Measurements from ENCODE around the gene ZDHHC12.

ZDHHC12 gene

GRCh38 chr9:128723866-128724743, at the start of gene ZDHHC12:
TSS of gene ZDHHC12 (minus strand) at chr9:128724127. CDS start at chr9:128724093, 34 bp downstream.
- TF ChIP-seq, protein P1, sequence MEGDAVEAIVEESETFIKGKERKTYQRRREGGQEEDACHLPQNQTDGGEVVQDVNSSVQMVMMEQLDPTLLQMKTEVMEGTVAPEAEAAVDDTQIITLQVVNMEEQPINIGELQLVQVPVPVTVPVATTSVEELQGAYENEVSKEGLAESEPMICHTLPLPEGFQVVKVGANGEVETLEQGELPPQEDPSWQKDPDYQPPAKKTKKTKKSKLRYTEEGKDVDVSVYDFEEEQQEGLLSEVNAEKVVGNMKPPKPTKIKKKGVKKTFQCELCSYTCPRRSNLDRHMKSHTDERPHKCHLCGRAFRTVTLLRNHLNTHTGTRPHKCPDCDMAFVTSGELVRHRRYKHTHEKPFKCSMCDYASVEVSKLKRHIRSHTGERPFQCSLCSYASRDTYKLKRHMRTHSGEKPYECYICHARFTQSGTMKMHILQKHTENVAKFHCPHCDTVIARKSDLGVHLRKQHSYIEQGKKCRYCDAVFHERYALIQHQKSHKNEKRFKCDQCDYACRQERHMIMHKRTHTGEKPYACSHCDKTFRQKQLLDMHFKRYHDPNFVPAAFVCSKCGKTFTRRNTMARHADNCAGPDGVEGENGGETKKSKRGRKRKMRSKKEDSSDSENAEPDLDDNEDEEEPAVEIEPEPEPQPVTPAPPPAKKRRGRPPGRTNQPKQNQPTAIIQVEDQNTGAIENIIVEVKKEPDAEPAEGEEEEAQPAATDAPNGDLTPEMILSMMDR (IDR thresholded peaks at IDR 0.05; ENCODE audit: low read depth, low read length, missing control alignments), result no peak
- H3K4me3 ChIP-seq (ENCODE audit: low read depth, low read length), result peak within 1 kb of the TSS; percentile 82
- DNase-seq (ENCODE audit: low read depth), result peak; percentile 95

DNA sequence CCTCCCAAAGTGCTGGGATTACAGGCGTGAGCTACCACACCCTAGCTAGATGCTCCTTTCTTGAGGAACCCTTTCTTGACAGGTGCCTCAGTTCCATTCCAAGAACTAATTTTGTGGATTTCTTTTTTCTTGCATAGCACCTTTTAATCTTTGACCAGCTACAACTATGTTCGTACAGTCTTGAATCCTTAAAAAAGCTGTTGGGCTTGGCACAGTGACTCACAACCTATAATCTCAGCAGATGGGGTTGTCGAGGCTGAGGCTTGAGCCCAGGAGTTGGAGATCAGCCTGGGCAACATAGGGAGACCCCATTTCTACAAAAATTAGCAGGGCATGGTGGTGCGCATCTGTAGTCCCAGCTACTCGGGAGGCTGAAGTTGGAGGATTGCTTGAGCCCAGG, 49.1 kb upstream of the ZDHHC12 start:
- DNase-seq (ENCODE audit: low read depth), result no peak
- H3K4me3 ChIP-seq (ENCODE audit: low read depth, low read length), result no peak overlapping the region
- TF ChIP-seq, protein P1 (IDR thresholded peaks at IDR 0.05; ENCODE audit: low read depth, low read length, missing control alignments), result no peak

- peak within 1 kb of the TSS; percentile 75 for H3K4me3 ChIP-seq (ENCODE audit: low read depth, low read length)
- TF ChIP-seq, protein P1 (IDR thresholded peaks at IDR 0.05; ENCODE audit: low read depth, low read length, missing control alignments), result no peak
- DNase-seq (ENCODE audit: low read depth), result peak; percentile 39
Observed at GRCh38 chr9:128771745-128772519, 48.0 kb upstream of the ZDHHC12 start, which contains the start of gene ZER1. TSS of gene ZER1 (minus strand) at chr9:128771927. CDS start at chr9:128755565, 16,362 bp downstream.

- DNase-seq (ENCODE audit: low read depth), result no peak
- TF ChIP-seq, protein P1 (IDR thresholded peaks at IDR 0.05; ENCODE audit: low read depth, low read length, missing control alignments), result no peak
Observed at GRCh38 chr9:128771094-128771721, 47.3 kb upstream of the ZDHHC12 start.

DNA sequence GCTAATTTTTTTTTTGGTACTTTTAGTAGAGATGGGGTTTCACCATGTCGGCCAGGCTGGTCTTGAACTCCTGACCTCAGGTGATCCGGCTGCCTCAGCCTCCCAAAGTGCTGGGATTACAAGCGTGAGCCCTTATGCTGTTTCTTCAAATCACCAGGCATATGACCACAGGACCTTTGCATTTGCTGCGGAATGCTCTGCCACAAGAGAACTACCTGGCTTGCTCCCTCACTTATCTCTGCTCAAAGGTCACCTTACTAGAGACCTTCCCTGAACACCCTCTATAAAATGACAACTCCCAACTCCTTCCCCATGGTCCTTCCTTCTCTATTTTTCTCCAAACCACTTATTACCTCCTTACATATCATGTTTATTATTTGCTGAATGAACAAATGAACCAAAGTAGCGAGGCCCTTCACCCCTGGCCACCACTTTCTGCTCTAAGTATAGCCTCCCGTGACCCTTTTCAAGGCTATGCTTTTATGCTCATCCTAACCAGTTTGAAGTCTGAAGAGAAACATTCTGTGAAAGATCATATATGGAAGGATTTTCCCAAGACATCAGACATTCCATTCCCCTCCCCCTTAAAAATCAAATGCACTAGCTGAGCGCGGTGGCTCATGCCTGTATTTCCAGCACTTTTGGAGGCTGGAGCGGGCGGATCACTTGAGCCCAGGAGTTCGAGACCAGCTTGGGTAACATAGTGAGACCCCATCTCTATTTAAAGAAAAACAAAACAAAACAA, 46.5 kb upstream of the ZDHHC12 start:
- DNase-seq (ENCODE audit: low read depth), result no peak
- H3K4me3 ChIP-seq (ENCODE audit: low read depth, low read length), result peak overlapping the region; percentile 75
- TF ChIP-seq, protein P1 (IDR thresholded peaks at IDR 0.05; ENCODE audit: low read depth, low read length, missing control alignments), result no peak

More at GRCh38 chr9:128771094-128771721, 47.3 kb upstream of the ZDHHC12 start:
- H3K4me3 ChIP-seq (ENCODE audit: low read depth, low read length), result peak overlapping the region; percentile 75

GRCh38 chr9:128768606-128769005, 44.7 kb upstream of the ZDHHC12 start:
- TF ChIP-seq, protein P1 (IDR thresholded peaks at IDR 0.05; ENCODE audit: low read depth, low read length, missing control alignments), result no peak
- no peak overlapping the region for H3K4me3 ChIP-seq (ENCODE audit: low read depth, low read length)
- DNase-seq (ENCODE audit: low read depth), result no peak
